HAP-1 (cell line): ENCODE data around the gene DSTYK.
A peak's percentile ranks its signal among the peaks of the same experiment; 100 is the strongest.

Experiments
- DNase-seq, 2 experiments: peaks; one replicate each; pipeline ENCODE4 v3.0.0-alpha.2; 2016 to 2020; ENCODE audit warnings: low spot score in 2 of 2
- H3K27me3 ChIP-seq: fragments of 250-450 bp; sonication (Bioruptor Pico); 2 replicates; pipeline ENCODE4 v1.5.1; 2020; ENCODE audit warnings: low read depth, mild to moderate bottlenecking, moderate library complexity
- H3K36me3 ChIP-seq: fragments of 250-450 bp; sonication (Bioruptor Pico); replicated peaks from 2 replicates; pipeline ENCODE4 v1.5.1; 2020; ENCODE audit warnings: mild to moderate bottlenecking
- H3K4me1 ChIP-seq: fragments of 250-450 bp; sonication (Bioruptor Pico); 2 replicates; pipeline ENCODE4 v1.5.1; 2020; ENCODE audit warnings: mild to moderate bottlenecking
- H3K4me3 ChIP-seq: fragments of 250-450 bp; sonication (Bioruptor Pico); 2 replicates; pipeline ENCODE4 v1.5.1; 2020; ENCODE audit warnings: mild to moderate bottlenecking, moderate library complexity
- H3K9me3 ChIP-seq: fragments of 250-450 bp; sonication (Bioruptor Pico); 2 replicates; pipeline ENCODE4 v1.5.1; 2020; ENCODE audit warnings: mild to moderate bottlenecking, moderate library complexity
- in situ Hi-C: fragments of 300-500 bp; cut with MboI; formaldehyde crosslinking; loops from 3 replicates; pipeline ENCODE4 v1.14.3; 2020; ENCODE audit warnings: low sequenced_read_pairs, inconsistent platforms, mixed read lengths

The DSTYK gene

DNA sequence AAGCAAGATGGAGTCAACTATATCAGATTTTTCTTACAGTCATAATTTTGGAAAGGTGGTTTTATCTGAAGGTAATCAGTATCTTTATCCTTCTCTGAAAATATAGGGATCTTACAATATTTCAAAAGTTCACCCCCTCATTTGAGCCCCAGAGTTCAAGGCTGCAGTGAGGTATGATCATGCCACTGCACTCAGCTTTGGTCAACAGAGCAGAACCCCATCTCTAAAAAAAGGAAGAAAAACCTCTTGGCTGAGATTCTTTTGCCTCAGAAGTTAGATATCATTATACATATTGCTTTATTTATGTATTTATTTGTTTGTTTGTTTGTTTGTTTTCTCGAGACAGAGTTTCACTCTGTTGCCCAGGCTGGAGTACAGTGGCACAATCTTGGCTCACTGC, 78.2 kb downstream of the DSTYK start:
- no peak for DNase-seq
- Histone ChIP-seq H3K27me3 (no peaks in the 10 kb centered on the region), H3K4me1 (no peaks in the 10 kb centered on the region; the same call in 1 of the 2 replicates), H3K36me3 (no peaks in the 10 kb centered on the region), H3K9me3 (no peaks in the 10 kb centered on the region; the same call in 1 of the 2 replicates), H3K4me3 (no peak overlapping the region)
- in situ Hi-C loops = no loop called here

GRCh38 chr1:205129447-205130029, 82.0 kb downstream of the DSTYK start:
- DNase-seq = no peak
- no peaks in the 10 kb centered on the region for H3K27me3 ChIP-seq
- H3K4me1 ChIP-seq = 0 out of 2 replicates have a peak, but pooled peaks cover 3% of the 10 kb centered on the region
- in situ Hi-C loops = no loop called here
- no peak overlapping the region for H3K4me3 ChIP-seq
- no peaks in the 10 kb centered on the region for H3K36me3 ChIP-seq
- H3K9me3 ChIP-seq = no peaks in the 10 kb centered on the region

DNA sequence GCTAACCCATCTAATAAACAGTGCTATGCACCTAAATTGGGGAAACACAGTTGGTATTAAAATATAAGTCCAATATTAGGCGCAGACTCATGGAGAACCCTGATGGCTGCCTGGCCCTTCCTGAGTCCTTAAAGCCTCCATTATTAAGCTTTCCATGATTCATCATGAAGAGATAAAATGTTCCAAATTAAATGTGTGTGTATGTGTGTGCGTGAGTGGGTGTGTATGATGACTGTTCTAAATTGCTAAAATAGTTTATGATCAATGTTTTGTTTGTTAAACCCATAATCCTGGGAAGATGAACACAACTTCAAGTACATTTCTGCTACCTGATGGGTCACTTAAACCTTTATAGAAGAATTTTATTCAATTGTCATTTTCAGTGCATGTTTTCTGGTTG, 83.5 kb downstream of the DSTYK start:
- Histone ChIP-seq H3K27me3 (no peaks in the 10 kb centered on the region), H3K4me1 (0 out of 2 replicates have a peak, but pooled peaks cover 3% of the 10 kb centered on the region), H3K36me3 (no peaks in the 10 kb centered on the region), H3K4me3 (no peak overlapping the region), H3K9me3 (no peaks in the 10 kb centered on the region)
- in situ Hi-C loops = no loop called here
- DNase-seq = no peak

DNA sequence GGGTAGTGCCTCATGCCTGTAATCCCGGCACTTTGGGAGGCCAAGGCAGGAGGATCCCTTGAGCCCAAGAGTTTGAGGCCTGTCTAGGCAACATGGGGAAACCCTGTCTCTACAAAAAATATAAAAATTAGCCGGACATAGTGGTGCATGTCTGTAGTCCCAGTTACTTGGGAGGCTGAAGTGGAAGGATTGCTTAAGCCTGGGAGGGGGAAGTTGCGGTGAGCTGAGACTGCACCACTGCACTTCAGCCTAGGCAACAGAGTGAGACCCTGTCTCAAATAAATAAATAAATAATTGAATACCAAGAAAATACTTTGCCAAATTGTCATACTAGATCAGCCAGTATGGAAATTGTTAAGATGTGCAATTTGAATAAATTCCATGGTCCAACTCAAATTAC, 83.9 kb downstream of the DSTYK start:
- Histone ChIP-seq H3K4me3 (no peak overlapping the region), H3K36me3 (no peaks in the 10 kb centered on the region), H3K9me3 (no peaks in the 10 kb centered on the region), H3K4me1 (0 out of 2 replicates have a peak, but pooled peaks cover 3% of the 10 kb centered on the region), H3K27me3 (no peaks in the 10 kb centered on the region)
- in situ Hi-C loops = no loop called here
- DNase-seq = no peak

GRCh38 chr1:205124726-205125125, 86.8 kb downstream of the DSTYK start:
- in situ Hi-C loops = no loop called here
- no peak for DNase-seq

GRCh38 chr1:205122489-205122882, 89.0 kb downstream of the DSTYK start:
- H3K27me3 ChIP-seq = no peaks in the 10 kb centered on the region
- H3K4me3 ChIP-seq = peak overlapping the region; percentile 85
- in situ Hi-C loops = no loop called here
- H3K9me3 ChIP-seq = no peaks in the 10 kb centered on the region
- peaks cover 3% of the 10 kb centered on the region; the same call in 1 of the 2 replicates for H3K36me3 ChIP-seq
- peaks cover 6% of the 10 kb centered on the region; the same call in 1 of the 2 replicates for H3K4me1 ChIP-seq
- no peak for DNase-seq

More at GRCh38 chr1:205124726-205125125, 86.8 kb downstream of the DSTYK start:
- H3K36me3 ChIP-seq = no peaks in the 10 kb centered on the region
- H3K4me3 ChIP-seq = no peak overlapping the region
- H3K27me3 ChIP-seq = no peaks in the 10 kb centered on the region
- H3K9me3 ChIP-seq = no peaks in the 10 kb centered on the region
- peaks cover 6% of the 10 kb centered on the region; the same call in 1 of the 2 replicates for H3K4me1 ChIP-seq

DNA sequence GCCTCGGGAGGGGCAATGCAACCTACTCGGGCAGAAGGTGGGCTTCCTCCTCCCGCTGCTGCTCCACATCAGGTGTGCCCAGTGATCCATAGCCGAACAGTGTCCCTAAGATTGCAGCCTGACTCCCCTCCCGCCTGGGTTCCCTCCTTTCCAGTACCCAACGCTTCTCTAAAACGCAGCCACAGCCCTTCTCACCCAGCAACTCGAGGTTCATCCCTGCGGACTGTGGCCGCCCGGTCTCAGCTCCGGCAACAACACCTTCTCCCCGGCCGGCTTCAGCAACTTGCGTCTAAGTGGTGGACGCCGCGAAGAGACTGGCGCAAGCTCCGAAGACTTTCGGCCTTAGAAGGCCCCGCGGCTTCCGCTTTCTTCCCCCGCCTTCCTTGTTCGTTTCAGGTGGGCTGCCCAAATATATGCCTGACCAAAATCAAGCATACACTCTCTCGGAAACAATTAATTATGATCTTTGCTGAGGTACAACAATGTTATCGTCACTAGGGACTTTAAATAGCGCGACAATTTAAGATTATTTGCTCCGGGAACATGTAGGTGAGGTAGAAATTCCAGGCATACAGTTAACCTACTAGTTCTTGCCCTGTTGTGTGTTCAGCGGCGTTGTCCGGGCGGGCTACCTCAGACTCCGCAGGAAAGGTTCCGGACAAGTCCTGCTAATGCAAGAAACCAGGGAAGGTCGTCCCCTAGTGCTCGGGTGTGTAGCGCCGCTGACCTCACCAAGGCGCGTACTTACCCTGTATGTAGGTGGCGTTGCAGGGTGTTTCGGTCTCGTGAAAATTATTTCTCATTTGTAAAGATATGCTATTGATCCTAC, 89.6 kb downstream of the DSTYK start, which contains the start of gene RBBP5:
Gene RBBP5 (minus strand): TSS at position 319 of the 829 bp plus-strand sequence. CDS start 105 bp downstream, at position 214.
- Histone ChIP-seq H3K27me3 (no peaks in the 10 kb centered on the region), H3K4me1 (peaks cover 6% of the 10 kb centered on the region; the same call in 1 of the 2 replicates), H3K4me3 (peak within 1 kb of the TSS; percentile 85), H3K9me3 (no peaks in the 10 kb centered on the region), H3K36me3 (peaks cover 3% of the 10 kb centered on the region; the same call in 1 of the 2 replicates)
- in situ Hi-C loops = no loop called here
- peak; percentile 90 to 97 for DNase-seq

DNA sequence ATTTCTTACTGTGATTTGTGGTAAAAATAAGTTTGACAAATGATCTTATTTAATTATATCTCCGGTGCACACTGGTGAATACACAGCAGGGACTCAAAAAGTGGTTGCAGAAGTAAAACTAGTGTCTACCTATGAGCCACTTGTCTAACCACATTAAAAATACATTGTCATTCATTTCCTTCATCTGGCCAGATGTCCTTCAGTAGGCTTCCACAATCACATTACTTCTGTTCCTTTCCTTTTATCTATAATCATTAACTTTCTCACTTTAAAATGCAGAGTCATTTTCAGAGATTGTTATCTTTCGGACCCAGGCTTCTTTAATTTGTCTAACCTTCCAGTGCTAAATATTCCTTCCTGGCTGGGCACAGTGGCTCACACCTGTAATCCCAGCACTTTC, 92.8 kb downstream of the DSTYK start:
- no peaks in the 10 kb centered on the region for H3K9me3 ChIP-seq
- H3K27me3 ChIP-seq = no peaks in the 10 kb centered on the region
- no peak for DNase-seq
- H3K36me3 ChIP-seq = peaks cover 11% of the 10 kb centered on the region
- in situ Hi-C loops = no loop called here
- no peak overlapping the region for H3K4me3 ChIP-seq
- H3K4me1 ChIP-seq = peaks cover 4% of the 10 kb centered on the region; the same call in 1 of the 2 replicates

- H3K36me3 ChIP-seq = peaks cover 23% of the 10 kb centered on the region
- H3K9me3 ChIP-seq = no peaks in the 10 kb centered on the region
- in situ Hi-C loops = no loop called here
- no peaks in the 10 kb centered on the region for H3K27me3 ChIP-seq
- DNase-seq = no peak
- H3K4me1 ChIP-seq = no peaks in the 10 kb centered on the region
- H3K4me3 ChIP-seq = no peak overlapping the region
Observed at GRCh38 chr1:205111354-205111753, 100.1 kb downstream of the DSTYK start.

- H3K4me1 ChIP-seq = no peaks in the 10 kb centered on the region
- H3K9me3 ChIP-seq = no peaks in the 10 kb centered on the region
- in situ Hi-C loops = no loop called here
- no peaks in the 10 kb centered on the region for H3K27me3 ChIP-seq
- DNase-seq = no peak
- peaks cover 32% of the 10 kb centered on the region for H3K36me3 ChIP-seq
- no peak overlapping the region for H3K4me3 ChIP-seq
Observed at GRCh38 chr1:205109711-205110110, 101.8 kb downstream of the DSTYK start.

DNA sequence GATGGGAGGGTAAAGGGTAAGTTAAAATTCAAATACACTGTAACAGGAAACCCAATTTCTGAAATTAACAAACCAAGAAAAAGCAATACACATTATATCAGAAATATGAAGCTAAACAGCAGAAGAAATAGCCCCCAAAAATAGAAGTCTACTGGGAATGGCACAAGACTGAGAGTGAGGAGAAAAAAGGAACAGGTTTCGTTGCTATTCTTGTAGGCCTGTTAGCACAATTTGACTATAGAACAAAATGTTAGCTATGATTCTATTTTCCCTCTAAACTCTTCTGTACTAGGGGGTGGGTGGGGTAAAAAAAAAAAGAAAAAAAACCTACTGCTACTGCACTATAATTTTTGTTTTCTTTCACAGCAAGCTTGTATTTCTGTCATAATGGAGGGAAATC, 102.2 kb downstream of the DSTYK start:
- peaks cover 33% of the 10 kb centered on the region for H3K36me3 ChIP-seq
- DNase-seq = no peak
- no peaks in the 10 kb centered on the region for H3K4me1 ChIP-seq
- H3K9me3 ChIP-seq = no peaks in the 10 kb centered on the region
- no peaks in the 10 kb centered on the region for H3K27me3 ChIP-seq
- in situ Hi-C loops = no loop called here
- no peak overlapping the region for H3K4me3 ChIP-seq

GRCh38 chr1:205108464-205108863, 103.0 kb downstream of the DSTYK start:
- H3K36me3 ChIP-seq = peaks cover 28% of the 10 kb centered on the region
- in situ Hi-C loops = no loop called here
- no peak for DNase-seq
- no peaks in the 10 kb centered on the region for H3K4me1 ChIP-seq
- H3K4me3 ChIP-seq = no peak overlapping the region
- no peaks in the 10 kb centered on the region for H3K9me3 ChIP-seq
- no peaks in the 10 kb centered on the region for H3K27me3 ChIP-seq

DNA sequence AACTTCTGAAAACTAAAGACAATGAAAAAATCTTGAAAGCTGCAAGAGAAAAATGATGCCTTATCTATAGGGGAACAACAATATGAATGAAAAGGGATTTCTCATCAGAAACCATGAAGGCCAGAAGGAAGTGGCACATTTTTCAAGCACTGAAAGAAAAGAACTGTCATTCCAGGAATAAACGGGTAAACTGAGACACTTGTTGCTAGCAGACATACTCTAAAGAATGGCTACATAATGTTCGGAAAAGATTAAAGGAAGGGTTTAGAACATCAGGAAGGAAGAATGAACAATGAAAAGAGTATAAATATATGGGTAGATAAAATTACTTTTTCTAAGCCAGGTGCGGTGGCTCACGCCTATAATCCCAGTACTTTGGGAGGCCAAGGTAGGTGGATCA, 104.2 kb downstream of the DSTYK start:
- H3K4me1 ChIP-seq = no peaks in the 10 kb centered on the region
- DNase-seq = no peak
- H3K9me3 ChIP-seq = no peaks in the 10 kb centered on the region
- H3K36me3 ChIP-seq = peaks cover 34% of the 10 kb centered on the region
- in situ Hi-C loops = no loop called here
- H3K4me3 ChIP-seq = no peak overlapping the region
- no peaks in the 10 kb centered on the region for H3K27me3 ChIP-seq

DNA sequence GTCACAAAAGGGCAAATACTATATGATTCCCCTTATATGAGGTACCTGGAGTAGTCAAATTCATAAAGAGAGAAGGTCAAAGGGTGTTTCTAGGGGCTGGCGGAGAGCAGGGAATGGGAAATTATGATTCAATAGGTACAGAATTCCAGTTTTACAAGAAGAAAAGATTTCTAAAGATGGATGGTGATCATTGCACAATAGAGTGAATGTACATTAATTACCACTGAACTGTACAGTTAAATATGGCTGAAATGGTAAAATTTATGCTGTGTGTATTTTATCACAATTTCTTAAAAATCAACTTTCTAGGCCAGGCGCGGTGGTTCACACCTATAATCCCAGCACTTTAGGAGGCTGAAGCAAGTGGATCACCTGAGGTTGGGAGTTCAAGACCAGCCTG, 109.1 kb downstream of the DSTYK start:
- in situ Hi-C loops = no loop called here
- Histone ChIP-seq H3K9me3 (no peaks in the 10 kb centered on the region), H3K36me3 (peaks cover 72% of the 10 kb centered on the region), H3K27me3 (no peaks in the 10 kb centered on the region), H3K4me3 (no peak overlapping the region), H3K4me1 (no peaks in the 10 kb centered on the region)
- no peak for DNase-seq
